Glutamatergic neuron (in vitro differentiated cells): Measurements from ENCODE around the gene VTI1A. TPM values are rescaled to one million over a fixed set of nuclear protein-coding genes. Genes with fewer than 3 reads are reported as not detected.

Experiments used
- DNase-seq: peaks from one replicate; pipeline ENCODE4 v3.0.0; 2022
- H3K27ac Mint-ChIP-seq: one replicate; pipeline ENCODE4 v1.8.0; 2020; ENCODE audit warnings: mild to moderate bottlenecking, mixed read lengths, inconsistent platforms; ENCODE audit not compliant: unreplicated experiment
- H3K27me3 Mint-ChIP-seq: one replicate; pipeline ENCODE4 v1.8.0; 2020; ENCODE audit warnings: mild to moderate bottlenecking, moderate library complexity, mixed read lengths, inconsistent platforms; ENCODE audit not compliant: unreplicated experiment
- H3K36me3 Mint-ChIP-seq: one replicate; pipeline ENCODE4 v1.8.0; 2020; ENCODE audit warnings: mild to moderate bottlenecking, mixed read lengths, inconsistent platforms; ENCODE audit not compliant: unreplicated experiment
- H3K4me1 Mint-ChIP-seq: one replicate; pipeline ENCODE4 v1.8.0; 2020; ENCODE audit warnings: mild to moderate bottlenecking, low read depth, mixed read lengths, inconsistent platforms; ENCODE audit not compliant: unreplicated experiment
- H3K4me3 Mint-ChIP-seq: one replicate; pipeline ENCODE4 v1.8.0; 2020; ENCODE audit warnings: mild to moderate bottlenecking, mixed read lengths, inconsistent platforms; ENCODE audit not compliant: unreplicated experiment
- H3K9me3 Mint-ChIP-seq: one replicate; pipeline ENCODE4 v1.8.0; 2020; ENCODE audit warnings: mild to moderate bottlenecking, moderate library complexity, mixed read lengths, inconsistent platforms; ENCODE audit not compliant: unreplicated experiment
- total RNA-seq: library from RNA; stranded (reverse); fragmentation: NEBNext Ultra II Directional; extraction: Animal tissue kit (Norgen Biotek cat#: 25700); gene quantifications from one replicate; pipeline ENCODE4 v1.2.1, GENCODE V29; 2021; ENCODE audit not compliant: unreplicated experiment
- TF ChIP-seq, protein P1 (sequence below): fragments of 200-600 bp; sonication (generic); IDR thresholded peaks from one replicate; pipeline ENCODE4 v1.5.0; 2021; ENCODE audit not compliant: partially characterized antibody, unreplicated experiment

Gene VTI1A
- total RNA-seq, 1 donor from 2014 or later: 61.0 TPM

DNA sequence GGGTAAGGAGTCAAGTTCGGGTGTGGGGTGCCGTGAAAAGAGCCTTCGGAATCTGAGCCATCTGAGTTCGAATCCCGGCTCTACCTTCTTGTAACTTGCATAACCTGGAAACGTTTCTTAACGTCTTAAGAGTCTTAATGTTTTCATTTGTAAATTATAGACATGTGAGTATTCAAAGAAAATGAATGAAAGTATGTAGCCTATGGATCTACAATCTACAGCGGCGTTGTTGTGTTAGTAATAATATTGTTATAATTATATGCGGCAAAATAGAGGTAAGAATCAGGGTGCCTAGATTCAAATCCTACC, 559 bp downstream of the VTI1A start:
- Mint-ChIP-seq H3K4me1 (peaks cover 6% of the 10 kb centered on the region), H3K9me3 (peaks cover 5% of the 10 kb centered on the region), H3K4me3 (peak overlapping the region; percentile 97), H3K27me3 (peaks cover 3% of the 10 kb centered on the region), H3K36me3 (no peaks in the 10 kb centered on the region), H3K27ac (peak overlapping the region; percentile 89)
- TF ChIP-seq, protein P1, sequence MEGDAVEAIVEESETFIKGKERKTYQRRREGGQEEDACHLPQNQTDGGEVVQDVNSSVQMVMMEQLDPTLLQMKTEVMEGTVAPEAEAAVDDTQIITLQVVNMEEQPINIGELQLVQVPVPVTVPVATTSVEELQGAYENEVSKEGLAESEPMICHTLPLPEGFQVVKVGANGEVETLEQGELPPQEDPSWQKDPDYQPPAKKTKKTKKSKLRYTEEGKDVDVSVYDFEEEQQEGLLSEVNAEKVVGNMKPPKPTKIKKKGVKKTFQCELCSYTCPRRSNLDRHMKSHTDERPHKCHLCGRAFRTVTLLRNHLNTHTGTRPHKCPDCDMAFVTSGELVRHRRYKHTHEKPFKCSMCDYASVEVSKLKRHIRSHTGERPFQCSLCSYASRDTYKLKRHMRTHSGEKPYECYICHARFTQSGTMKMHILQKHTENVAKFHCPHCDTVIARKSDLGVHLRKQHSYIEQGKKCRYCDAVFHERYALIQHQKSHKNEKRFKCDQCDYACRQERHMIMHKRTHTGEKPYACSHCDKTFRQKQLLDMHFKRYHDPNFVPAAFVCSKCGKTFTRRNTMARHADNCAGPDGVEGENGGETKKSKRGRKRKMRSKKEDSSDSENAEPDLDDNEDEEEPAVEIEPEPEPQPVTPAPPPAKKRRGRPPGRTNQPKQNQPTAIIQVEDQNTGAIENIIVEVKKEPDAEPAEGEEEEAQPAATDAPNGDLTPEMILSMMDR: no peak
- DNase-seq: no peak

DNA sequence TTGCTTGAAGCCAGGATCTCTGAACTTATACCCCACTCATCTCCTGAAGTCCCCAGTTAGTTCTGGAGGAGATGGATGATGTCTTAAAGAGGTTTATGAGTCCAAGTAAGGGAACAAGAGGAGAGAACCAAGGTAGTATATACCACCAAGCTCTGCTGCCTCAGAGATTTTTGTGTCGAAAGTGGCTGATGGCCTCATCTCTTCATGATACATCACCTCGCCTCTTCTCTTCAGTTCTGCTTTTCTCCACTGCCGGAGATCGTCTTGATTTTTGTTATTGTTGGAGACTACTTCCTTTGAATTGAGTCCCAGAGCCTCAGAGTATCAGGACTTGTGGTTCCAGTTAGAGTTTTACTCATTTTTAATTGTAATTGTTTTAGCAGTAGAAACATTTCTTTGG, 1.9 kb downstream of the VTI1A start:
- Mint-ChIP-seq H3K9me3 (peaks cover 5% of the 10 kb centered on the region), H3K36me3 (peaks cover 3% of the 10 kb centered on the region), H3K4me3 (peak overlapping the region; percentile 97), H3K27me3 (peaks cover 3% of the 10 kb centered on the region), H3K4me1 (peaks cover 6% of the 10 kb centered on the region), H3K27ac (no peak overlapping the region)
- DNase-seq: no peak
- TF ChIP-seq, protein P1: no peak

DNA sequence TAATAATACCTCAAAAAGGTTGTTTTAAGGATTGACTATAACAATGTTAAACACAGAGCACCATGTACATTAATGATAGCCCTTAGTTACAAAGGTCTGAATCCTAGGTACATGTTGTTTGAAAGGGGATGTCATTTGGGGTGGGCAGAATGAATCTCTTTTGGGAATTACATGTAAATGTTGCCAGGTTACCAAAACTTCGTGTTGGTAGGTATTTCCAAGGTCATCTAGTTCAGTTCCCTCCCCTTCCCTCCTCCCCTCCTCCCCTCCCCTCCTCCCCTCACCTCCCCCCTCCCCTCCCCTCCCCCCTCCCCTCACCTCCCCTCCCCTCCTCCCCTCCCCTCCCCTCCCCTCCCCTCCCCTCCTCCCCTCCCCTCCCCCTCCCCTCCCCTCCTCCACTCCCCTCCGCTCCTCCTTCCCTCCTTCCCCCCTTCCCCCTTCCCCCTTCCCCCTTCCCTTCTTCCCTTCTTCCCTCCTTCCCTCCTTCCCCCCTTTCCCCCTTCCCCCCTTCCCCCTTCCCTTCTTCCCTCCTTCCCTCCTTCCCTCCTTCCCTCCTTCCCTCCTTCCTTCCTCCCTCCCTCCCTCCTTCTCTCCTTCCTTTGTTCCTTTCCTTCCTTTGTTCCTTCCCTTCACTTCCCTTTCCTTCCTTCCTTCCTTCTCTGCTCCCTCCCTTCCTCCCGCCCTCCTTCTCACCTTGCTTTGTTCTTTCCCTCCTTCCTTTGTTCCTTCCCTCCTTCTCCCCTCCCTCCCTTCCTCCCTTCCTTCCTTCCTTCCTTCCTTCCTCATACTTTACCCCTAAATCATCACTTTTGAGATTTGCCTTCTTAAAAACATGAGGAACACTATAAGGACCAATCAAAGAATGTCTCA, 8.1 kb downstream of the VTI1A start:
- Mint-ChIP-seq H3K4me3 (no peak overlapping the region), H3K4me1 (no peaks in the 10 kb centered on the region), H3K36me3 (peaks cover 7% of the 10 kb centered on the region), H3K27ac (no peak overlapping the region), H3K9me3 (no peaks in the 10 kb centered on the region), H3K27me3 (no peaks in the 10 kb centered on the region)
- TF ChIP-seq, protein P1: no peak
- DNase-seq: no peak

DNA sequence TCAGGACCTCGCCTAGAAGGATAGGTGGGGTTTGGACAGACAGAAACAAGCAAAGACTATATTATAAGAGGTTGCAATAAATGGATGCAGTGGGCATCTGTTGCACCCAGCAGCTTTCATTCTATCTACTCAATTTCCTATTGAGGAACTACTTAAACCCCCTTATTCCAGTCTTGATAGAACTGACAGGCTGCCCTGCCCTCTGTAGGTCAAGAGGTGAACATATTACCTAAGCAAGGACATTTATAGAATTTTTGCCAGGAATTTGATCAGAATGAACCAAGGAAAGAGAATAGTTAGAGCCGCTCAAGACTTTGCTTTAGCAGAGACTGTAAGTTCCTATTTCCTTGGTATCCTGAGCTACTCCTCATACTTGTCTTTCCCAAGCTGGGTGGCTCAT, 9.5 kb downstream of the VTI1A start:
- Mint-ChIP-seq H3K4me1 (no peaks in the 10 kb centered on the region), H3K27me3 (no peaks in the 10 kb centered on the region), H3K36me3 (peaks cover 7% of the 10 kb centered on the region), H3K4me3 (no peak overlapping the region), H3K9me3 (no peaks in the 10 kb centered on the region), H3K27ac (no peak overlapping the region)
- TF ChIP-seq, protein P1: peak; percentile 19
- DNase-seq: no peak

DNA sequence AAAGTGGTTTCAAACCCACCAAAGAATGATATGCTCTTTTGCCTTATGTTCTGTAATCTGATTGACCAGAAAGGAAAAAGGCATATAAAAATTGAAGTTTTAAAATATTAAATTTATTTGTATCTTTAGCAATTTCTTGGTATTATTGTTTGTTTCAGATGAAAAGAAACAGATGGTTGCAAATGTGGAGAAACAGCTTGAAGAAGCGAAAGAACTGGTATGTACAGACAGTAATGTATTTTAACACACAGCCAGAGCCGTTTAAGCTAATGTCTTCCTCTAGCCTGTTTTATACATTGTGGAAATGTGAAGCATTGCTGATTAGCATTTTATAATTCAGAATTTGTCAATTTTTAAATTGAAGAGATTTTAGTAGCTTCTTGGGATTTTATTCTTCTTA, 13.4 kb downstream of the VTI1A start:
- Mint-ChIP-seq H3K9me3 (no peaks in the 10 kb centered on the region), H3K27me3 (no peaks in the 10 kb centered on the region), H3K36me3 (no peaks in the 10 kb centered on the region), H3K27ac (no peak overlapping the region), H3K4me1 (no peaks in the 10 kb centered on the region), H3K4me3 (no peak overlapping the region)
- TF ChIP-seq, protein P1: no peak
- no peak for DNase-seq
